HEK293 (cell line): ENCODE data around the gene KCNQ4.

Experiments used
- KLF8 ChIP-seq: fragments of 450-650 bp; formaldehyde crosslinking; IDR thresholded peaks from 2 replicates; pipeline ENCODE4 v1.5.1; 2016; ENCODE audit warnings: missing biosample characterization, missing genetic modification characterization
- MZF1 ChIP-seq: fragments of 450-650 bp; formaldehyde crosslinking; IDR thresholded peaks from 2 replicates; pipeline ENCODE4 v1.5.1; 2017; ENCODE audit warnings: missing biosample characterization, missing genetic modification characterization, borderline replicate concordance
- ZNF146 ChIP-seq: fragments of 450-650 bp; formaldehyde crosslinking; IDR thresholded peaks from 2 replicates; pipeline ENCODE4 v1.5.1; 2016; ENCODE audit warnings: missing biosample characterization, missing genetic modification characterization
- ZNF274 ChIP-seq, 2 experiments: fragments of 200-500 bp in 1 of 2; fragments of 450-650 bp in 1 of 2; sonication (Bioruptor generic) in 1 of 2; formaldehyde crosslinking in 1 of 2; IDR thresholded peaks; 2 replicates each; pipeline versions ENCODE4 v1.5.1 to v1.6.1; 2014 to 2016; ENCODE audit warnings: borderline replicate concordance in 1 of 2, inconsistent platforms in 1 of 2, low read length in 1 of 2, missing biosample characterization in 1 of 2, missing genetic modification characterization in 1 of 2

- TF ChIP-seq ZNF146 (tag by site-specific recombination) (no peak), KLF8 (no peak), MZF1 (tag by site-specific recombination) (no peak), ZNF274 (IDR thresholded peaks at IDR 0.05; ENCODE audit: low read length) (no peak), ZNF274 (tag by site-specific recombination; IDR thresholded peaks at IDR 0.05; ENCODE audit: borderline replicate concordance) (no peak)
These were observed 15.8 kb downstream of the KCNQ4 start for GRCh38 chr1:40799351-40799867.
